Left lung (tissue), 10 donors: ENCODE measurements around the gene ZNF598. TPM values are rescaled to one million over a fixed set of nuclear protein-coding genes. Genes with fewer than 3 reads are reported as not detected.
"Not testable (repeated sequence)": the region's sequence is repeated elsewhere in the genome, so short reads cannot be mapped to it uniquely, and the experiment has no call there.

Experiments
- ATAC-seq: fragments of 200-7000 bp; cut with Tn5 transposase; one replicate; pipeline ENCODE4 v1.9.1; 2020; ENCODE audit warnings: moderate library complexity
- DNase-seq, 4 donors: peaks; one replicate each; pipeline ENCODE4 v3.0.0-alpha.2; 2013 to 2020
- H3K27ac ChIP-seq, 2 donors: fragments of 200-600 bp; sonication (generic) in 1 of 2; one replicate each; pipeline versions ENCODE4 v1.5.0 to v1.8.0; 2020 to 2021
- H3K27me3 ChIP-seq, 2 donors: fragments of 200-600 bp; sonication (generic) in 1 of 2; one replicate each; pipeline versions ENCODE4 v1.5.0 to v1.8.0; 2020 to 2021
- H3K36me3 ChIP-seq, 2 donors: fragments of 200-600 bp; sonication (generic) in 1 of 2; one replicate each; pipeline versions ENCODE4 v1.5.0 to v1.8.0; 2020 to 2021
- H3K4me1 ChIP-seq, 2 donors: fragments of 200-600 bp; one replicate each; pipeline ENCODE4 v1.8.0; 2021
- H3K4me3 ChIP-seq, 2 donors: fragments of 200-600 bp; sonication (generic) in 1 of 2; one replicate each; pipeline versions ENCODE4 v1.5.0 to v1.8.0; 2020 to 2021; ENCODE audit warnings: mild to moderate bottlenecking in 1 of 2
- H3K9me3 ChIP-seq, 2 donors: fragments of 200-600 bp; sonication (generic) in 1 of 2; one replicate each; pipeline versions ENCODE4 v1.5.0 to v1.8.0; 2020 to 2021
- intact Hi-C, 2 donors: fragments of 100-400 bp; cut with DNase I; formaldehyde crosslinking; loops; one replicate each; pipeline versions ENCODE4 v1.11.2 to v1.14.2; 2022
- polyA plus RNA-seq, 6 donors: library from polyadenylated mRNA; unstranded; fragments of 120-200 nt; gene quantifications; one replicate each; pipeline ENCODE4 v1.2.1, GENCODE V29; 2013; ENCODE audit not compliant: insufficient read length in 6 of 6
- total RNA-seq, 2 donors: library from RNA; stranded (reverse); fragmentation: NEBNext Ultra II Directional; extraction: Animal tissue kit (Norgen Biotek cat#: 25700); gene quantifications; one replicate each; pipeline ENCODE4 v1.2.1, GENCODE V29; 2021
- TF ChIP-seq, protein P1 (sequence below), 2 donors: fragments of 200-600 bp; sonication (generic) in 1 of 2; IDR thresholded peaks; one replicate each; pipeline versions ENCODE4 v1.5.0 to v1.8.0; 2021; ENCODE audit warnings: antibody characterized with exemption in 2 of 2
- donor health status: DM: no; HTN: yes; CAD: no.
- donor health status: DM: no; HTN: no; CAD: no.

Gene ZNF598
- total and polyA plus RNA-seq, 8 donors: 15.2 to 45.9 (median 23.1) TPM

DNA sequence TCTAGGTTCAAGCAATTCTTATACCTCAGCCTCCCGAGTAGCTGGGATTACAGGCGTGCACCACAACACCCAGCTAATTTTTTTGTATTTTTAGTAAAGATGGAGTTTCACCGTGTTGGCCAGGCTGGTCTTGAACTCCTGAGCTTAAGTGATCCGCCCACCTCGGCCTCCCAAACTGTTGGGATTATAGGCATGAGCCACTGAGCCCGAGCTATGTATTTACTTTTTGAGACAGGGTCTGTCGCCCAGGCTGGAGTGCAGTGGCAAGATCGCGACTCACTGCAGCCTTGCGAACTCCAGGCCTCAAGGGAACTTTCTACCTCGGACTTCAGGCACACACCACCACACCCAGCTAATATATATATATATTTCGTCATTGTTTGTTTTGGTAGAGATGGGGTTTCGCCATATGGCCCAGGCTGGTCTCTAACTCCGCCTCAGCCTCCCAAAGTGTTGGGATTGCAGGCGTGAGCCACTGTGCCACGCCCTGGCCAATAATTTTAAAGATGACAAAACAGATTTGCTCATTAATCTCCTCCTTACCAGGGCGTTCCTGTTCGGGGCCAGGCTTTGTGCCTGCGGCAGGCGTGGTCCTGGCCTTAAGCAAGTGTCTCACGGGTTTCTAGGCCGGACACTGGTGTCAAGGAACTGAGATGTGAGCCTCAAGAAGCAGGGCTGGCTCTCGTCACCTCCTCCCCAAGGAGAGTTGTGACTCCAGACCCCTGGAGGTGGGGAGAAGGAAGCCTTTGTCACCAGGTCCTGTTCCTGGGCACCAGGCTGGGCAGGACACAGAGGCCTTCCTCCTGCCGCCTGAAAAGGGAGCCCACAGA, 5.7 kb upstream of the ZNF598 start:
- no peaks in the 10 kb centered on the region for H3K36me3 ChIP-seq
- H3K4me1 ChIP-seq: peaks cover 10 to 14% of the 10 kb centered on the region in 2 donors
- ATAC-seq (peak; percentile 55), DNase-seq (no peak)
- TF ChIP-seq, protein P1, sequence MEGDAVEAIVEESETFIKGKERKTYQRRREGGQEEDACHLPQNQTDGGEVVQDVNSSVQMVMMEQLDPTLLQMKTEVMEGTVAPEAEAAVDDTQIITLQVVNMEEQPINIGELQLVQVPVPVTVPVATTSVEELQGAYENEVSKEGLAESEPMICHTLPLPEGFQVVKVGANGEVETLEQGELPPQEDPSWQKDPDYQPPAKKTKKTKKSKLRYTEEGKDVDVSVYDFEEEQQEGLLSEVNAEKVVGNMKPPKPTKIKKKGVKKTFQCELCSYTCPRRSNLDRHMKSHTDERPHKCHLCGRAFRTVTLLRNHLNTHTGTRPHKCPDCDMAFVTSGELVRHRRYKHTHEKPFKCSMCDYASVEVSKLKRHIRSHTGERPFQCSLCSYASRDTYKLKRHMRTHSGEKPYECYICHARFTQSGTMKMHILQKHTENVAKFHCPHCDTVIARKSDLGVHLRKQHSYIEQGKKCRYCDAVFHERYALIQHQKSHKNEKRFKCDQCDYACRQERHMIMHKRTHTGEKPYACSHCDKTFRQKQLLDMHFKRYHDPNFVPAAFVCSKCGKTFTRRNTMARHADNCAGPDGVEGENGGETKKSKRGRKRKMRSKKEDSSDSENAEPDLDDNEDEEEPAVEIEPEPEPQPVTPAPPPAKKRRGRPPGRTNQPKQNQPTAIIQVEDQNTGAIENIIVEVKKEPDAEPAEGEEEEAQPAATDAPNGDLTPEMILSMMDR (IDR thresholded peaks at IDR 0.05): no peak
- H3K27me3 ChIP-seq: peaks cover 13 to 35% of the 10 kb centered on the region in 2 donors
- no peaks in the 10 kb centered on the region for H3K9me3 ChIP-seq
- H3K27ac ChIP-seq: no peak overlapping the region
- H3K4me3 ChIP-seq: no peak overlapping the region
- intact Hi-C loops: no loop called here

DNA sequence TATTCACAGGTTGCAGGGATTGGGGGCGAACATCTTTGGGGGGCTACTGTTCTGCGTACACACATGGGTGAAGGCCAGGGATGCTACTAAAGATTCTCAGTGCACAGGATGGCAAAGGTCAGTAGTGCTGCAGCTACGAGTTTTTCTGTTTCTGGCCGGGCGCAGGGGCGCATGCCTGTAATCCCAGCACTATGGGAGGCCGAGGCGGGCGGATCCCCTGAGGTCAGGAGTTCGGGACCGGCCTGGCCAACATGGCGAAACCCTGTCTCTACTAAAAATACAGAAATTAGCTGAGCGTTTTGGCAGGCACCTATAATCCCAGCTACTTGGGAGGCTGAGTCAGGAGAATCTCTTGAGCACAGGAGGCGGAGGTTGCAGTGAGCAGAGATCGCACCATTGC, 3.9 kb upstream of the ZNF598 start:
- DNase-seq (peak in 1 of 4 donors; percentile 64), ATAC-seq (no peak)
- no peak overlapping the region for H3K4me3 ChIP-seq
- intact Hi-C loops: no loop called here
- no peaks in the 10 kb centered on the region for H3K36me3 ChIP-seq
- TF ChIP-seq, protein P1 (IDR thresholded peaks at IDR 0.05): no peak
- H3K27ac ChIP-seq: no peak overlapping the region
- peaks cover 12 to 16% of the 10 kb centered on the region in 2 donors for H3K4me1 ChIP-seq
- H3K9me3 ChIP-seq: no peaks in the 10 kb centered on the region
- peaks cover 0 to 17% of the 10 kb centered on the region in 2 donors for H3K27me3 ChIP-seq

GRCh38 chr16:2011726-2012125, 2.1 kb upstream of the ZNF598 start:
- H3K9me3 ChIP-seq, H3K36me3 ChIP-seq, H3K27me3 ChIP-seq, H3K27ac ChIP-seq, DNase-seq, H3K4me3 ChIP-seq, intact Hi-C loops, ATAC-seq: not testable (repeated sequence)
- peaks cover 26 to 34% of the 10 kb centered on the region in 2 donors for H3K4me1 ChIP-seq

- DNase-seq (peak in 1 of 4 donors; percentile 88), ATAC-seq (peak; percentile 1)
- no peaks in the 10 kb centered on the region for H3K36me3 ChIP-seq
- no peaks in the 10 kb centered on the region for H3K9me3 ChIP-seq
- intact Hi-C loops: no loop called here
- H3K4me3 ChIP-seq: peak overlapping the region; percentile 68 to 98
- TF ChIP-seq, protein P1 (IDR thresholded peaks at IDR 0.05): no peak
- H3K27me3 ChIP-seq: no peaks in the 10 kb centered on the region
- H3K4me1 ChIP-seq: peaks cover 35 to 58% of the 10 kb centered on the region in 2 donors
- peak overlapping the region; percentile 57 to 93 for H3K27ac ChIP-seq
These were observed 383 bp downstream of the ZNF598 start for GRCh38 chr16:2009164-2009711.

GRCh38 chr16:2008631-2009163, 924 bp downstream of the ZNF598 start:
- Histone ChIP-seq H3K36me3 (no peaks in the 10 kb centered on the region), H3K4me1 (peaks cover 40 to 63% of the 10 kb centered on the region in 2 donors), H3K27me3 (no peaks in the 10 kb centered on the region), H3K9me3 (no peaks in the 10 kb centered on the region), H3K4me3 (peak overlapping the region; percentile 68 to 98), H3K27ac (peak overlapping the region; percentile 57 to 93)
- intact Hi-C loops: no loop called here
- TF ChIP-seq, protein P1 (IDR thresholded peaks at IDR 0.05): no peak
- DNase-seq (peak in 1 of 4 donors; percentile 77), ATAC-seq (no peak)
